NCI-H460 (cell line): ENCODE measurements around the gene NAA38. TPM values are rescaled to one million over a fixed set of nuclear protein-coding genes. Genes with fewer than 3 reads are reported as not detected.
A peak's percentile ranks its signal among the peaks of the same experiment; 100 is the strongest.
"Not testable (repeated sequence)": the region's sequence is repeated elsewhere in the genome, so short reads cannot be mapped to it uniquely, and the experiment has no call there.

Source experiments
- DNase-seq: peaks from one replicate; pipeline ENCODE4 v3.0.0-alpha.2; 2016; ENCODE audit warnings: low read depth; ENCODE audit errors: extremely low read depth
- total RNA-seq: library from RNA; depleted of rRNA; stranded (reverse); fragments of >200 nt; shearing (Covaris generic); gene quantifications from 2 replicates; pipeline ENCODE4 v1.2.3, GENCODE V29; 2014

The NAA38 gene
- total RNA-seq, 1 experiment from 2014 or later = 46.6 TPM

DNA sequence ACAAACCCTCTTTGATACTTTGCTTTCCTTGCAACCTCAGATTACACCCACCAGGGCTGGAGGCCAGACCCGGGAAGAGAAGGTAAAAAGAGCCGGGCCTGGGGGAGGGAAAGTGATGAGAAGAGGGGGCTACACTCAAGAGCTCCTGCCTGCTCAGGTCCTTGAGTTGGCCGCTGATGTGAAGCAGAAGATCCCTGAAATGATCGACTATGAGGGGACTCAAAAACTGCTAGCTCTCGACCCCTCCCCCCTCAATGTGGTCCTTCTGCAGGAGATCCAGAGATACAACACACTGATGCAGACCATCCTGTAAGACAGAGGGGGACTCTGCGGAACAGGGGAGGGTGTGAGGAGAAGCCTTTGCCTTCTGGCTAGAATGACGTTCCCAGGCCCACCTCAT, 26.1 kb downstream of the NAA38 start:
- no peak for DNase-seq

GRCh38 chr17:7830616-7831015, 26.7 kb downstream of the NAA38 start:
- no peak for DNase-seq

- peak; percentile 32 for DNase-seq
Measured at GRCh38 chr17:7825206-7825990, 32.0 kb downstream of the NAA38 start.

GRCh38 chr17:7824021-7824924, 33.1 kb downstream of the NAA38 start:
- no peak for DNase-seq

DNA sequence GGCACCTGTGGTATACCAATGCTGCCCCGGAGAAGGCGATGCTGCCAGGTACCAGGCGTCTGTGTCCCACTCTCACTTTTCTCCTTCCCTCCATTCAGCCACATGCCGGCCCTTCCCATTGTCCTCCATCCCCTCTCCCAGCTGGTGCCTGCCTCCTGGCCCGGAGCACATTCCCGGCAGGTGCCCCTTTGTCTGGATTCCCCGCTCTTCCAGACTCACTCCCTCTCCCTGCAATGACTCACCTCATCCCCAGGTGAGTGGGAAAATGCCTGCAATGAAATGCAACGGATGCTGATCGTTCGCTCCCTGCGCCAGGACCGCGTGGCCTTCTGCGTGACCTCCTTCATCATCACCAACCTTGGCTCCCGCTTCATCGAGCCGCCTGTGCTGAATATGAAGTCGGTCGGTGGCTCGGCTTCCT, 33.8 kb downstream of the NAA38 start:
- no peak for DNase-seq

- DNase-seq = no peak
Measured at GRCh38 chr17:7822126-7822525, 35.2 kb downstream of the NAA38 start.

DNA sequence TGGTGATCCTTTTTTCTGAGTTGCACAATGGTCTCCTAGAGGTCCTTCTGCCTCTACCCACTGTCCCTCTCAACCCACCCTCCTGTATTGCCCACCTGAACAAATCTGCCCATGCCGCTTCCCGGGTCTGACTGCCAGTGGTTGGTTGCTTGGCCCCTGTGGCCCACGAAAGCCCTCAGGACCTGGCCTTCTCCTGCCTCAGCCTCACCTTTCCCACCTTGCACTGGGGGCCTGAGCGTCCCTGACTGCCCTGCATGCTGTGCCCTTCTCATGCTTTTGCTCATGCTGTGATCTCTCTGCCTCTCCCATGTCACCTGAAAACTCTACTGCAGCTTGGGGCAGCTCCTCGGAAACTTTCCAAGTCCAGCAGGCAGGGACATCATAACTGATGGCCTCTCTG, 37.1 kb downstream of the NAA38 start:
- no peak for DNase-seq

DNA sequence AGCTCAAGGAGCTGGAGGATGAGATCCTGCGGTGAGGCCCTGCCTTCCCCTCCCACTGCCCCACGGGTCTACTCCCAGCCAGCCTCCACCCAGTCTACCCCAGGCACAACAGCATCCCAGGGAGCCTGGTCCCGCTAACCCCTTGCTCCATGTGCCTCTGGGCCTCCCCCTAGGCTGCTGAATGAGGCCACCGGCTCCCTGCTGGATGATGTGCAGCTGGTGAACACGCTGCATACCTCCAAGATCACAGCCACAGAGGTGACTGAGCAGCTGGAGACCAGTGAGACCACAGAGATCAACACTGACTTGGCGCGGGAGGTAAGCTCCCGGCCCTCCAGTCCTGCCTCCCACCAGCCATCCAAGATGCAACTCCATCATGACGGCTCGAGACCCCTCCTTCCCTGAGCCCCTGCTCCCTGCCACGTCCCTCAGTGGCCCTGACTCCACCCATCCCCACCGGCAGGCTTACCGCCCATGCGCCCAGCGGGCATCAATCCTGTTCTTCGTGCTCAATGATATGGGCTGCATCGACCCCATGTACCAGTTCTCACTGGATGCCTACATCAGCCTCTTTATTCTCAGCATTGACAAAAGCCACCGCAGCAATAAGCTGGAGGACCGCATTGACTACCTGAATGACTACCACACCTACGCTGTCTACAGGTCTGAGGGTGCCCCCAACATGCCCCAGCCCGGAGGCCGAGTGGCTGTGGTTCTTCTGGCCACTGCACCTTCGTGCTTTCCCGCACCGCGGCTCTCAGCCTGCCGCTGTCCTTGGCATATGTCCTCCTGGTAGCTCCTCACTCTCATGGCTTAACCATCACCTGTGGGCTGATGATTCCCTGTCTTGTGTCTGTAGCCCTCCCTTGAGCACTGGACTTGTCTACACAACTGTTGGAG, 38.4 kb downstream of the NAA38 start:
- DNase-seq = no peak

- no peak for DNase-seq
Measured at GRCh38 chr17:7818026-7818425, 39.3 kb downstream of the NAA38 start.

- DNase-seq = no peak
Measured at GRCh38 chr17:7817643-7817964, 39.8 kb downstream of the NAA38 start.

GRCh38 chr17:7816926-7817642, 40.3 kb downstream of the NAA38 start:
- DNase-seq = no peak

DNA sequence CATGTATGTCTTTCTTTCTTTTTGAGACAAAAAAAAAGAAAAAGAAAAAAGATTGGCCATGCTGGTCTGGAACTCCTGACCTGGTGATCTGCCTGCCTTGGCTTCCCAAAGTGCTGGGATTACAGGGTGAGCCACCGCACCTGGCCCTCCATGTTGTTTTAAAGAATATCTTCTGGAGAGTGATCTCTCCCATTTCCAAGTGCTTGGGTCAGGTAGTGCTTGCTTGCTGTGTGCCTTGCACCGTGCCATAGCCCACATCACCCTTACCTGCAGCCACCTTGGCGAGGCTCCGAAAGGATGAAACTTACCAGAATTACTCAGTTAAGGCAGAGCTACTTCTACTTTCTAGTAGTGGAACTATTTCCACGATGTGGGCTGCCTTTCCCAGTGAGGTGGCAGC, 42.4 kb downstream of the NAA38 start:
- no peak for DNase-seq

DNA sequence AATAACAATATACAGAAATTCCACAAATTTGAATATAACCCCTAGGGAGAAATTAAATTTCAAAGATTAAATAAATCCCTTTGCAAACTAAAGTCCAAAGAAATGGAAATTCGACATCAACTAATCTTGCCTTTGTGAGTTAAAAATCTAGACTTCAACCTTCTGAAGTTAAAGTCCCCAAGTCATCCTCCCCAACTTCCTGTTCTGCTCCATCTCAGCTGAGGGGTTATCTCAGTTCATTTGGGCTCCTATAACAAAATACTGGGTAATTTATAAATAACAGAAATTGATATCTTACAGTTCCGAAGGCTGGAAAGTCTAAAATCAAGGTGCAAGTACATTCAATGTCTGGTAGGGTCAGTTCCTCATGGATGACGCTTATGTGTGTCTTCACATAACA, 46.1 kb downstream of the NAA38 start:
- no peak for DNase-seq

DNA sequence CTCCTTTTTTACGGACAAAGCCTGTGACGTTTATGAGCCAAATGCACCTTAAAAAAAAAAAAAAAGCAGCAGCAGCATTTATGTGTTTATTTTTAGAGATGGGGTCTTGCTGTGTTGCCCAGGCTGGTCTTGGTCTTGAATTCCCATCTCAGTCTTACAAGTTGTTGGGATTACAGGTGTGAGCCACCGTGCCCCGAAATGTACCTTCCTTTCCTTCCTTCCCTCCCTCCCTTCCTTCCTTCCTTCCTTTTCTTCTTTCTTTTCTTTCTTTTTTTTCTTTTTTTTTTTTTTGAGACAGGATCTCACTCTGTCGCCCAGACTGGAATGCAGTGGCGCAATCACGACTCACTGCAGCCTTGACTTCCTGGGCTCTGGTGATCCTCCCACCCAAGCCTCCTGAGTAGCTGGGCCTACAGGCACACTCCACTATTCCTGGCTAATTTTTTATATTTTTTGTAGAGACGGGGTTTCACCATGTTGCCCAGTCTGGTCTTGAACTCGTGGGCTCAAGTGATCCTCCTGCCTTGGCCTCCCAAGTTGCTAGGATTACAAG, 47.5 kb downstream of the NAA38 start:
- not testable (repeated sequence) for DNase-seq

DNA sequence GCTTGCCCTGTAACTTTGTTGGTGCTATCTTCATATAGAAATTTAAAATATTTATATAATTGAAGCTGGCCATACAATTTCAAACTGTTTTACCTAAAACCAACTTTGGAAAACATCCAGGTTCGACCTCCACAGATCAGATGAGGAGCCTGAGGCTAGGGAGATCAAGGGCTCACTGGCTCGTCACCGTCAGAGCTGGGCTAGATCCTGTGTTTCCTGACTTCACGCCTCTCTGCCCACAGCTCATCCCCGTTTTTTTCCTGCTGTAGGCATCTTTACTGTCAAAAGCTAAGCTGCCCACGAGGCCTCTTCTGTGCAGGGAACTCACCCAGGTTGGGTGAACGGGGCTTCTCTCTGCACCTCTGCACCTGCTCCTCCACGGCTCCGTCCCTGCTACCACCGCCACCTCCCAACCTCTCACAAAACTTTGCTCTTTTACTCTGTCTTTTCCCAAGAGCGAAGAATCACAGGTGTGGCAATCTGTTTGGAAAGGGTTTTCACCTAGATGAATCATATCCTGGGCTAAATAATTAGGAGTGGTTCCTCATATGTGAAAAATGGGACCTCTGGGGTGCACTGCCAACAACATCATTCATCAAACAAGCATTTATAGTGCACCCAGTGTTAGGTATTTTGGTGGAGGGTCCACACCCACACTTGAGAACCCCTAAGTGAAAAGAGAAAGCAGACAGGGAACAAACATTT, 48.1 kb downstream of the NAA38 start:
- DNase-seq = no peak

DNA sequence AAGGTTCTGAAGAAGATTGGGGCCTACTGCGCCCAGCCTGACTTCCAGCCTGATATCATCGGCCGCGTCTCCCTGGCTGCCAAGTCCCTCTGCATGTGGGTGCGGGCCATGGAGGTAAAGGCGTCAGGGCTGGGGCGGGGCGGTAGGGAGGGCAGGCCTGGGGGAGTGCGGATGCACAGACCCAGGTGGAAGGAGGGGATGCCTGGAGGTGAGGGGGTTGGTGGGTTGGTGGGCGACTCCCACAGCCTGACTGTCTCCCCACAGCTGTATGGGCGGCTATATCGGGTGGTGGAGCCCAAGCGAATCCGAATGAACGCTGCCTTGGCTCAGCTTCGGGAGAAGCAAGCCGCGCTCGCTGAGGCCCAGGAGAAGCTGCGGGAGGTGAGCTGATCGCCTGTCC, 50.2 kb downstream of the NAA38 start:
- DNase-seq = no peak
